ENCODE data around the gene SUPT7L.

The SUPT7L gene

DNA sequence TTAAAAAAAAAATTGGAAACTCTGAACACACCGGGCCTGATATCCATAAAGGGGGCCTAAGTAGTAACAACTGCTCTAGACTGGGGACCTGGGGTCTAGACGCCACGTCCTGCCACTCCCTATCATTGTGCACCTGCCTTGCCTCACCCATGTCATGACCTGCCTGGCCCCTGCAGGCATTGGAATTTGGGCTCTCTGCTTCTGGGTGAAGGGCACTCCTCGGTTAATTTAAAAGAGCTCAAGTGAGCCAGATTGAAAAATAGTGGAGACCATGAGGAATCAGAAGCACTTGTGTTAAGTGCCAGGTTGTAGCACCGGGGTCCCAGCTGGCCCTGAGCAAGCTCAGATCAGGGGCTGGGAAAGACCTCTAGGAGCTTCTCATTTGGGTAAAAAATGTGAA is 48.4 kb upstream of the SUPT7L start:
- Histone ChIP-seq H3K9me2 (ENCODE audit: low read depth, low read length) (no peaks in the 10 kb centered on the region), H3K4me3 (ENCODE audit: low read depth, low read length, poor library complexity, severe bottlenecking) (no peak overlapping the region), H3K27me3 (ENCODE audit: insufficient read depth, low read length) (0 out of 2 replicates have a peak, but pooled peaks cover 3% of the 10 kb centered on the region), H3K27ac (ENCODE audit: low read depth, low read length, poor library complexity, severe bottlenecking) (no peak overlapping the region), H3K9ac (ENCODE audit: low read length) (no peak overlapping the region), H3K9me3 (ENCODE audit: low read length) (no peaks in the 10 kb centered on the region), H3K4me1 (ENCODE audit: insufficient read depth, low read length, severe bottlenecking) (no peaks in the 10 kb centered on the region), H2AFZ (ENCODE audit: low read length) (no peak overlapping the region), H3K36me3 (ENCODE audit: insufficient read depth, low read length) (no peaks in the 10 kb centered on the region), H3F3A (ENCODE audit: insufficient read depth, low read length) (no peaks in the 10 kb centered on the region), H3K79me2 (ENCODE audit: insufficient read depth, low read length) (no peaks in the 10 kb centered on the region), H3K4me2 (ENCODE audit: low read length) (no peak overlapping the region), H4K20me1 (ENCODE audit: insufficient read depth, low read length) (no peaks in the 10 kb centered on the region)
- TF ChIP-seq CTCF (IDR thresholded peaks at IDR 0.05; ENCODE audit: low read length) (no peak), EZH2 (IDR thresholded peaks at IDR 0.05; ENCODE audit: borderline replicate concordance, low read length) (no peak)

DNA sequence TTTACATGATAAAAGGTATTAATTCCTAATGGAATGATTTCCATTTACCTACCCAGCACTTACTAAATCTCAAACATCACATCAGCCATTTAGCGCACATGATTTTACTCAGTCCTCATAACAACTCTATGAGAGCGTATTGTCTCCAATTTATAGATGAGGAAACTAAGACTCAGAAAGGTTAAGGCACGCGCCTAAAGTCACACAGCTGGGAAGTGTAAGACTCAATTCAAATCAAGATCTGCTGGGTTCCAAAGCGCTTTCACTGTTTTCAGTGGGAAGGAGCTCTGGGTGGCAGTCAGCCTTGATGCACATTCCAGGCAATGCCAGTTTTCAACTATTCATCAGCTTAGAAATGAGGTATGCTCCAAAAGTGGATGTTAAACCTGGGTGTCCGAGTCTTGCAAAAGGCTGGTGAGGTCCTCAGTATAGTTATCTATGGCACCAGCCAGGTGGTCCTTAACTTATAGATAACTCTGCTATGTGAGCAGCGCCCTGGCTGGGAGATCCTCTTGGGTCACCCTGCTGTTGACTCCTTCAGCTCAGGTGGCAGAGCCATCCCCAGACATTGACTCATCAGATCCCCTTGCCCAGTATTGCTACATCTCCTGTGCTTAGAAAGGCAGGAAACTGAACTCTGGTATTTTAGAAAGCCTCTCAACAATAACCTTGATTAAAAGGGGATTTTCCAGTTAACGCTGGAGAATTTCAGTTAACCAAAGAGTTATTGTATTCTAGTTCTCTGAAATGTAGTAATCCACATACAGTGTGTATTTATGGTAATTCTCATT is 47.4 kb upstream of the SUPT7L start:
- no peaks in the 10 kb centered on the region for H3F3A ChIP-seq (ENCODE audit: insufficient read depth, low read length)
- H3K9me2 ChIP-seq (ENCODE audit: low read depth, low read length), result no peaks in the 10 kb centered on the region
- H3K36me3 ChIP-seq (ENCODE audit: insufficient read depth, low read length), result no peaks in the 10 kb centered on the region
- no peak overlapping the region for H3K27ac ChIP-seq (ENCODE audit: low read depth, low read length, poor library complexity, severe bottlenecking)
- no peaks in the 10 kb centered on the region for H3K9me3 ChIP-seq (ENCODE audit: low read length)
- TF ChIP-seq EZH2 (IDR thresholded peaks at IDR 0.05; ENCODE audit: borderline replicate concordance, low read length) (no peak), CTCF (IDR thresholded peaks at IDR 0.05; ENCODE audit: low read length) (no peak)
- no peaks in the 10 kb centered on the region for H4K20me1 ChIP-seq (ENCODE audit: insufficient read depth, low read length)
- 0 out of 2 replicates have a peak, but pooled peaks cover 3% of the 10 kb centered on the region for H3K27me3 ChIP-seq (ENCODE audit: insufficient read depth, low read length)
- no peak overlapping the region for H3K9ac ChIP-seq (ENCODE audit: low read length)
- no peaks in the 10 kb centered on the region for H3K4me1 ChIP-seq (ENCODE audit: insufficient read depth, low read length, severe bottlenecking)
- no peaks in the 10 kb centered on the region for H3K79me2 ChIP-seq (ENCODE audit: insufficient read depth, low read length)
- H3K4me3 ChIP-seq (ENCODE audit: low read depth, low read length, poor library complexity, severe bottlenecking), result no peak overlapping the region
- H2AFZ ChIP-seq (ENCODE audit: low read length), result no peak overlapping the region
- no peak overlapping the region for H3K4me2 ChIP-seq (ENCODE audit: low read length)

DNA sequence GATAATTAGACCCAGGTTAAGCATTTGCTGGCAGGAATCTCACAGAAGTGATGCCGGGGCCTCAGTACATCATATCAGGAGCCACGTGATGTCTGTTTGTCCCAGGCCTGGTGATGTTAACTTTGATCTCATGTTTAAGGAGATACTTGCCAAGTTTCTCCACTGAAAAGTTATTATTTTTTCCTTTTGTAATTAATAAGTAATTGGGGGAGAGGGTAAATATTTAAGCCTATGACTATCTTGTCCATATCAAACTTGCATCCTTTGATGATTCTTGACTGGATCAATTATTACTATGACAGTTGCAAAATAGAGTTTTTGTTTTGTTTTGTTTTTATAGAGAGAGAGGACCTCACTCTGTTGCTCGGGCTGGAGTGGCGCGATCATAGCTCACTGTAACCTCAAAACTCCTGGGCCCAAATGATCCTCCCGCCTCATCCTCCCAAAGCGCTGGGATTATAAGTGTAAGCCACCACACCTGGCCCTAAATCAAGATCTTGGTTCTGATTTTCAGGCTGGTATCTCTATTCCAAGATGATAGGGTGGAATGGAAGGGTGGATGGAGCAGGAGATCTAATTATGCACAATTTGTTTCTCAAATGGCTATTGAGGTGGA is 46.7 kb upstream of the SUPT7L start:
- no peaks in the 10 kb centered on the region for H3K9me2 ChIP-seq (ENCODE audit: low read depth, low read length)
- no peaks in the 10 kb centered on the region for H3K27me3 ChIP-seq (ENCODE audit: insufficient read depth, low read length)
- no peaks in the 10 kb centered on the region for H4K20me1 ChIP-seq (ENCODE audit: insufficient read depth, low read length)
- H3K9ac ChIP-seq (ENCODE audit: low read length), result no peak overlapping the region
- no peaks in the 10 kb centered on the region for H3F3A ChIP-seq (ENCODE audit: insufficient read depth, low read length)
- H2AFZ ChIP-seq (ENCODE audit: low read length), result no peak overlapping the region
- H3K4me1 ChIP-seq (ENCODE audit: insufficient read depth, low read length, severe bottlenecking), result no peaks in the 10 kb centered on the region
- H3K79me2 ChIP-seq (ENCODE audit: insufficient read depth, low read length), result no peaks in the 10 kb centered on the region
- no peaks in the 10 kb centered on the region for H3K9me3 ChIP-seq (ENCODE audit: low read length)
- no peak overlapping the region for H3K4me2 ChIP-seq (ENCODE audit: low read length)
- no peaks in the 10 kb centered on the region for H3K36me3 ChIP-seq (ENCODE audit: insufficient read depth, low read length)
- no peak overlapping the region for H3K4me3 ChIP-seq (ENCODE audit: low read depth, low read length, poor library complexity, severe bottlenecking)
- no peak overlapping the region for H3K27ac ChIP-seq (ENCODE audit: low read depth, low read length, poor library complexity, severe bottlenecking)
- TF ChIP-seq EZH2 (IDR thresholded peaks at IDR 0.05; ENCODE audit: borderline replicate concordance, low read length) (no peak), CTCF (IDR thresholded peaks at IDR 0.05; ENCODE audit: low read length) (no peak)
